GM10266 (cell line): ENCODE measurements around the gene USP40.

ENCODE experiments used
- DNase-seq: peaks from one replicate; pipeline ENCODE4 v3.0.0; 2012; ENCODE audit errors: extremely low spot score
- TF ChIP-seq, protein P1 (sequence below): IDR thresholded peaks from 2 replicates; pipeline ENCODE4 v1.5.1; 2012; ENCODE audit warnings: mild to moderate bottlenecking, low read depth; ENCODE audit not compliant: control insufficient read depth, insufficient read depth; ENCODE audit errors: missing control alignments

Gene USP40

DNA sequence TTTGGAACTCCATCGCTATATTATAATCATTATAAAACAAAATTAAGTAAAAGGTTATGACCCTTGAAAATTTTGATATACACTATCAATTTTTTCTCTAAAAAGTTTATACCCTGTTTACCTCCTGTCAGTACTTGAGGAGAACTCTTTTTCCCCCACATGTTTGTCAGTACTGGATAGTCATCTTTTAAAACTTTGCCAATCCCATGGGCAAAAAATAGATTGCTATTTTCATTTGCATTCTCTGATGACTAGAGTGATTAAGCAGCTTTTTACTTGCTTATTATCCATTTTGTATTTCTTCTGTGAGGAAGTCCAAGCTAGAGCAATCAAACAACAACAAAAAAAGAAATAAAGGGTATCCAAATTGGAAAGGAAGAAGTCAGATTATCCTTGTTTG lies 135.9 kb downstream of the USP40 start:
- TF ChIP-seq, protein P1, sequence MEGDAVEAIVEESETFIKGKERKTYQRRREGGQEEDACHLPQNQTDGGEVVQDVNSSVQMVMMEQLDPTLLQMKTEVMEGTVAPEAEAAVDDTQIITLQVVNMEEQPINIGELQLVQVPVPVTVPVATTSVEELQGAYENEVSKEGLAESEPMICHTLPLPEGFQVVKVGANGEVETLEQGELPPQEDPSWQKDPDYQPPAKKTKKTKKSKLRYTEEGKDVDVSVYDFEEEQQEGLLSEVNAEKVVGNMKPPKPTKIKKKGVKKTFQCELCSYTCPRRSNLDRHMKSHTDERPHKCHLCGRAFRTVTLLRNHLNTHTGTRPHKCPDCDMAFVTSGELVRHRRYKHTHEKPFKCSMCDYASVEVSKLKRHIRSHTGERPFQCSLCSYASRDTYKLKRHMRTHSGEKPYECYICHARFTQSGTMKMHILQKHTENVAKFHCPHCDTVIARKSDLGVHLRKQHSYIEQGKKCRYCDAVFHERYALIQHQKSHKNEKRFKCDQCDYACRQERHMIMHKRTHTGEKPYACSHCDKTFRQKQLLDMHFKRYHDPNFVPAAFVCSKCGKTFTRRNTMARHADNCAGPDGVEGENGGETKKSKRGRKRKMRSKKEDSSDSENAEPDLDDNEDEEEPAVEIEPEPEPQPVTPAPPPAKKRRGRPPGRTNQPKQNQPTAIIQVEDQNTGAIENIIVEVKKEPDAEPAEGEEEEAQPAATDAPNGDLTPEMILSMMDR = no peak
- DNase-seq = no peak

DNA sequence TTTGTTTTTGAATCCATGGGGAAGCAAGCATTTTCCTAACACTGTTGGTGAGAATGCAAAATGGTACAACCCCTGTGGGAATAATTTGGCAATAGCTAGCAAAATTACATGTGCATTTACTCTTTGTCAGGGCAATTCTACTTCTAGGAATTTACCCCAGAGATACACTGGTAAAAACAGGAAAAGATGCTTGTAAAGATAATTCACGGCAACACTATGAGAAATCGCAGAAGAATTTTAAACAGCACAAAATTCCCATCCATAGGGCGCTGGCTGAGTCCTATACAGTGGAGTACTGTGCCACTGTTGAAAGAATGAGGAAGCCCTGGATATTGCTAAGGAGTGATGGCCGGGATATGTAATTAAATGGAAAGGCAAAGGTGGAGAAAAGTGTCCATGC lies 136.5 kb downstream of the USP40 start:
- DNase-seq = no peak
- TF ChIP-seq, protein P1 = no peak

DNA sequence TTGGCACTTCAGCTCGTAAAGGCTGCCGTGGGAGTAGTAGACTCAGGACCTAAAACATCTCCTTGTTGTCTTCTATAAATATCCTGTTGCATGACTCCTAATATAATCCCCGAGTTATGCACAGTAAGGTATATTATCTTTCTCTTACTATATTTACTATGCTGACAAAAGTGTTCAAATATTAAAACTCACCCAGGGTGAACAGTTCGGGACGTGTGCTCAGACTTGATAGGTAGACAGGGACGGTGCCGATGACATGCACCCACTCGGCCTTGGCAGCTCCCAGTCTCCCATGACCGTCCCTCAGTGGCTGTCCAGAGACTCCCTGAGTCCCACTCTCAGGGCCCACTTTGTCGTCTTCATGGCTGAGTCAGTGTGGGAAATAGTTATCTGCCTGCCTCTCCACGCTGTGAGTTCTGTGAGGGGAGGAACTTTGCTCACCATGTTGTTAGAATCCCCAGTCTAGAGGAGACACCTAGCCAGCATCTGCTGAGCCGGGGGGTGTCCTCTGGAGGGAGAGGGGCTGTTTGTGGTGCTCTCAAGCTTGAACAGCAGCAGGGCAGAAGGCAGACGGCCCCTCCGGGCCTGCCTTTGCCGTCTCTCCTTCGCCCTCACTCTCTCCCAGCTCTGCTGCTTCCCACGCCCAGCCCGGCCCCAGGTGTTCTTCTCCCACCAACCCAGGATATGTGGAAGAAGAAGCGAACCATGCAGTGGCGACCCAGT lies 137.2 kb downstream of the USP40 start:
- TF ChIP-seq, protein P1 = no peak
- no peak for DNase-seq

DNA sequence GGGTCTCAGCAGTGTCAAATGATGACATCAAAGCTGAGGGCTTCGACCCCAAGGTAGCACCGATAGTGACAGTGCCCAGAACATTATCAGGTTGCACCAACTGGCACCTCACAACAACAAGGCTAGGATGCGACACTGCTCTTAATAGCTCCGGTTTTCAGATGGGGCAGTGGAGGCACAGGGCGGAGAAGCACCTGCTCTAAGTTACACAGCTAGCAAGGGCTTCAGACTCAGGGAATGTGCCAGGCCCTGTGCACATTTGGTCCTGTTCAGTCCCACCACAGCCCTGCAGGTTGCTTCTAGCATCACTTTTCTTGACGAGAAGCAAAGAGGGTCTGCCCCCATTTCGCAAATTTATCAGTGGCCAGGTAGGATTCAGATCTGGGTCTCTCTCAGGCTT lies 138.1 kb downstream of the USP40 start:
- TF ChIP-seq, protein P1 = no peak
- DNase-seq = no peak

DNA sequence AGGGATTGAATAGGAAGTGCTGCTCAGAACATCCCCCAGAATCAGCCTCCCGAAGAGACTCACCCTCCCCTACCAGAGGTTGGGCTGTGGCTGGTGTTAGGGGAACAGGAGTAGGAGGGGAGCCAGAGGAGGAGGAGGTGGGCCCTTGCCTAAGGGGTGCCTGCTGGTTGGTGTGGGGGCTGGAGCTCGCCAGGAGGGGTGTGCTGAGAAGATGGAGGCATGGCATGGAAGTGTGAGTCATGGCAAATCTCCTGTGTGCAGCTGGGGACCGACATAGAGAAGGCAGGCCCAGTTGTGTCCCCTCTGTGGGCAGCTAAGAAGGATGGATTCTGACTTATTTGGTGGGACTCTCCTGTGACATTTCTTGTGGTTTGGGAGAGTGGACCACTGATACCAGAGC lies 138.6 kb downstream of the USP40 start:
- TF ChIP-seq, protein P1 = no peak
- no peak for DNase-seq

DNA sequence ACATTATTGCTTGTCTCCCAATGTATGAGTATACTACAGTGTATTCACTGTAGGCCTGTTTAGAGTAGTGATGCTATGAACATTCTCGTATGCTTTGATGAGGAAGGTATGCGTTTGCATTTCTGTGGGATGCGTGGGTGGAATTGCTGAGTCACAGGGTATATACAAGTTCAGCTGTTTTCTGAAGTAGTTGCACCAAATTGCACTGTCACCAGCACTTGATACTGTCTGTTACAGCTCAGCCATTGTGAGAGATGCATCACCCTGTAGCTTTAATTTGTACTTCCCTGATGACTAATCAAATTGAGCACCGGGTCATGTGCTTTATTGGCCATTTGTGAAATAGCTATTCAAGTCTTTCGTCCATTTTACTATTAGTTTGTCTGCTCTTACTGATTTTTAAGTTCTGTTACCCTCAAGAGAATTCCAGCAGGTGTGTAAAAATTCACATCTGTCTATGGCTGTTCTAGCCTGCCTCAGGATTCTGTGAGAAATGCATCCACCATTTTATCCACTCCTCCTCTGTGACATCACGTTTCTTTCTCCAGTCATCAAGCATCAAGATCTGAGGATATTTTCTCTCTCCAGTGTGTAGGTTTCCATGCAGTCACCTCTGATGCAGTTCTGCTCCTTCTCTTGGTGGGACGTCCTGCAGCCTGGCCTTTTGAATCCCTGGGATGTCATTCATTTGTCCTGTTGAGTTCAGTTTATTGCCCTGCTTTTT lies 139.8 kb downstream of the USP40 start:
- TF ChIP-seq, protein P1 = no peak
- DNase-seq = no peak
